Activated CD8-positive, alpha-beta T cell treated with anti-CD3 and anti-CD28 coated beads for 36 hours (primary cell): Measurements from ENCODE around the gene PRXL2B. TPM values are rescaled to one million over a fixed set of nuclear protein-coding genes. Genes with fewer than 3 reads are reported as not detected.
A peak's percentile ranks its signal among the peaks of the same experiment; 100 is the strongest.

ENCODE experiments used
- ATAC-seq: fragments of 200-7000 bp; cut with Tn5 transposase; one replicate; pipeline ENCODE4 v1.10.0; 2021; ENCODE audit warnings: mild to moderate bottlenecking, moderate library complexity
- CTCF ChIA-PET: fragments of 350-600 bp; sonication (Branson Sonifier 250); formaldehyde crosslinking; loops from one replicate; lab custom pipeline; 2021; ENCODE audit warnings: antibody characterized with exemption; lab: Charles Lee
- POLR2A ChIA-PET: fragments of 350-600 bp; sonication (Branson Sonifier 250); formaldehyde crosslinking; loops from one replicate; lab custom pipeline; 2021; ENCODE audit warnings: antibody characterized with exemption; lab: Charles Lee
- DNase-seq: peaks from one replicate; pipeline ENCODE4 v3.0.0-alpha.2; 2020
- H3K27ac Mint-ChIP-seq: one replicate; pipeline ENCODE4 v1.8.0; 2021; ENCODE audit warnings: mild to moderate bottlenecking, mixed read lengths
- H3K27me3 Mint-ChIP-seq: one replicate; pipeline ENCODE4 v1.8.0; 2021; ENCODE audit warnings: mixed read lengths
- H3K36me3 Mint-ChIP-seq: one replicate; pipeline ENCODE4 v1.8.0; 2021; ENCODE audit warnings: low read depth, mixed read lengths
- H3K4me1 Mint-ChIP-seq: one replicate; pipeline ENCODE4 v1.8.0; 2021; ENCODE audit warnings: low read depth, mixed read lengths
- H3K4me3 Mint-ChIP-seq: one replicate; pipeline ENCODE4 v1.8.0; 2021; ENCODE audit warnings: mild to moderate bottlenecking, moderate library complexity, mixed read lengths
- H3K9me3 Mint-ChIP-seq: one replicate; pipeline ENCODE4 v1.8.0; 2021; ENCODE audit warnings: mixed read lengths
- intact Hi-C: fragments of 100-400 bp; cut with micrococcal nuclease; formaldehyde crosslinking; loops from one replicate; pipeline ENCODE4 v1.10.0; 2022
- total RNA-seq, 2 experiments: library from RNA; stranded (reverse); gene quantifications; one replicate each; pipeline ENCODE4 v1.2.3, GENCODE V29; 2021
- TF ChIP-seq, protein P1 (sequence below): fragments of 200-600 bp; IDR thresholded peaks from one replicate; pipeline ENCODE4 v1.8.0; 2022; ENCODE audit warnings: antibody characterized with exemption, mild to moderate bottlenecking

PRXL2B gene
- total RNA-seq, 2 experiments from 2014 or later = 39.1 to 43.6 TPM

DNA sequence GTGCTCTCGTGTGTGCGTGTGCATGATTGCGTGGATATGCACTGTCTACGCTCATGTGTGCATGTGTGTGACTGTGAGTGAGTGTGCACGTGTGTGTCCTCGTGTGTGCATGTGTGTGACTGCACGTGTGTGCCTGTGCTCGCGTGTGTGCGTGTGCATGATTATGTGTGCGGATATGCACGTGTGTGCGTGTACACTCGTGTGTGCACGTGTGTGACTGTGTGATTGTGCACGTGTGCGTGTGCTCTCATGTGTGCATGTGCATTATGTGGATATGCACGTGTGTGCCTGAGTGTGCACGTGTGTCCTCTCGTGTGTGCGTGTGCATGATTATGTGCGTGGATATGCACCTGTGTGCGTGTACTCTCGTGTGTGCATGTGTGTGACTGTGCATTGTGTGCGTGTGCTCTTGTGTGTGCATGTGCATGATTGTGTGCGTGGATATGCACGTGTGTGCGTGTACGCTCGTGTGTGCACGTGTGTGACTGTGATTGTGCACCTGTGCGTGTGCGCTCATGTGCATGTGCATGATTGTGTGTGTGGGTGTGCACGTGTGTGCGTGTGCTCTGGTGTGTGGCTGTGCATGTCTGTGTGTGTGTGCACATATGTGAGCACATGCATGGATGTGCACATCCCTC is 44.0 kb downstream of the PRXL2B start:
- no peaks in the 10 kb centered on the region for H3K36me3 Mint-ChIP-seq
- POLR2A ChIA-PET = no interaction called here

DNA sequence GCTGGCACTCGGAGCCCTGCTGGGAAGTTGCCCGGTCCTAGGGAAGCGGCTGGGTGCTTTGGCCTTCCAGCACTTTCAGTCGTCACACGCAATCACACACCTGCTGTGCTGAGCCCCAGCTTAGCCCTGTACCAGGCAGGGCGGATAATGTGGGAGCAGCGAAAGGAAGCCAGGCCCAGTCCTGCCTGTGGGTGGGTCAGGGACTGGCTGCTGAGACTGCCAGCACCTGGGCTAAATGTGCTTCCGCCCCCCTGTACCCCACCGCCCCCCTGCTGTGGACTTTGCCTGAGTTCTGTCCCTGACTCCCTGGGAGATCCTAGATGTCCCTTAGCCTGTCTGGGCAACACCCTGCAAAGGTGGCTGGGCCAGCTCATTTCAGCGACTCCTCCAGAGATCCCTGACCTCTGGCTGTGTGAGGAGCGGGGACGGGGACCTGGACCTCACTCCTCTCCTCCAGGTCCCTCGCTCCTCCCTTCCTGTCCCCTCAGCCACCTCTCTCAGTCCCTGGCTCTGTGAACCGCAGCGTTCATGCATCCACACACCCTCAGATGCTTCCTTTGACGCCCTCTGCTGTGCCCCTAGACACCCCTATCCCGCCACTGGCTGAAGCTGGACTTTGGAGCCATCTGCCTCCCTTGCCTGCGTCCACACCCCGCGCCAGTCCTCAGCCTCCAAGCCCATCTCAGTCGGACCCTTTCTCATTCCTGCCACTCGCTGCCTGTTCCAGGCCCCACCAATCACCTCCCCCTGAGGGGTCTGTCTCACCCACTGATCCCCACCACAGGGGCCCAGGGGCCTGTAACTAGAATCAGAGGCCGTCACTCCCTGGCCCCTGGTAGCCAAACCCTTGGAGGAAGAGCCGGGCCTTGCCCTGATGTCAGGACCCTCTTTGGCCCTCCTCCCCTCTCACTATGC is 44.8 kb downstream of the PRXL2B start:
- Mint-ChIP-seq H3K27me3 (peaks cover 32% of the 10 kb centered on the region), H3K4me1 (no peaks in the 10 kb centered on the region), H3K9me3 (peaks cover 9% of the 10 kb centered on the region), H3K27ac (no peak overlapping the region), H3K36me3 (no peaks in the 10 kb centered on the region), H3K4me3 (no peak overlapping the region)
- no peak for ATAC-seq
- no peak for DNase-seq
- ChIA-PET CTCF (no interaction called here), POLR2A (no interaction called here)
- TF ChIP-seq, protein P1, sequence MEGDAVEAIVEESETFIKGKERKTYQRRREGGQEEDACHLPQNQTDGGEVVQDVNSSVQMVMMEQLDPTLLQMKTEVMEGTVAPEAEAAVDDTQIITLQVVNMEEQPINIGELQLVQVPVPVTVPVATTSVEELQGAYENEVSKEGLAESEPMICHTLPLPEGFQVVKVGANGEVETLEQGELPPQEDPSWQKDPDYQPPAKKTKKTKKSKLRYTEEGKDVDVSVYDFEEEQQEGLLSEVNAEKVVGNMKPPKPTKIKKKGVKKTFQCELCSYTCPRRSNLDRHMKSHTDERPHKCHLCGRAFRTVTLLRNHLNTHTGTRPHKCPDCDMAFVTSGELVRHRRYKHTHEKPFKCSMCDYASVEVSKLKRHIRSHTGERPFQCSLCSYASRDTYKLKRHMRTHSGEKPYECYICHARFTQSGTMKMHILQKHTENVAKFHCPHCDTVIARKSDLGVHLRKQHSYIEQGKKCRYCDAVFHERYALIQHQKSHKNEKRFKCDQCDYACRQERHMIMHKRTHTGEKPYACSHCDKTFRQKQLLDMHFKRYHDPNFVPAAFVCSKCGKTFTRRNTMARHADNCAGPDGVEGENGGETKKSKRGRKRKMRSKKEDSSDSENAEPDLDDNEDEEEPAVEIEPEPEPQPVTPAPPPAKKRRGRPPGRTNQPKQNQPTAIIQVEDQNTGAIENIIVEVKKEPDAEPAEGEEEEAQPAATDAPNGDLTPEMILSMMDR = no peak
- intact Hi-C loops = no loop called here

More for the DNA sequence above, 44.0 kb downstream of the PRXL2B start:
- Mint-ChIP-seq H3K27ac (no peak overlapping the region), H3K27me3 (peaks cover 37% of the 10 kb centered on the region), H3K9me3 (peaks cover 6% of the 10 kb centered on the region), H3K4me1 (no peaks in the 10 kb centered on the region), H3K4me3 (no peak overlapping the region)
- TF ChIP-seq, protein P1 = no peak
- ATAC-seq (no peak), DNase-seq (no peak)
- CTCF ChIA-PET = no interaction called here
- intact Hi-C loops = no loop called here

DNA sequence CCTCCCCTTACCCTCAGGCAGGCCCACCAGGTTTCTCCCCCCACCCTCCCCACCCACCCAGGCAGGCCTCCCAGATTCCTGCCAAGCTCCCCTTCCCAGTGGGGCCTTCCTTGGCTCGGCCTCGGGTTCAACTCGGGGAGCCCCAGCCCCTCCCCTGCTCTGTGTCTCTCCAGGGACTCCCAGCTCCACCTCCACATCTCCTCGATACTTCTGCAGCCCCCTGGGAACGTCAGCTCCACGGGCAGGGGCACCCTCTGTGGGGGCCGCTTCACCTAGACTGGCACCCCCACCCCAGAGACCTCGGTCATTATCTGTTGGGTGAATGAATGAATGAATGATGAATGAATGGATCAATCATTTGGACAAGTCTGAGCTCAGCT is 45.5 kb downstream of the PRXL2B start:
- peaks cover 13% of the 10 kb centered on the region for H3K9me3 Mint-ChIP-seq

DNA sequence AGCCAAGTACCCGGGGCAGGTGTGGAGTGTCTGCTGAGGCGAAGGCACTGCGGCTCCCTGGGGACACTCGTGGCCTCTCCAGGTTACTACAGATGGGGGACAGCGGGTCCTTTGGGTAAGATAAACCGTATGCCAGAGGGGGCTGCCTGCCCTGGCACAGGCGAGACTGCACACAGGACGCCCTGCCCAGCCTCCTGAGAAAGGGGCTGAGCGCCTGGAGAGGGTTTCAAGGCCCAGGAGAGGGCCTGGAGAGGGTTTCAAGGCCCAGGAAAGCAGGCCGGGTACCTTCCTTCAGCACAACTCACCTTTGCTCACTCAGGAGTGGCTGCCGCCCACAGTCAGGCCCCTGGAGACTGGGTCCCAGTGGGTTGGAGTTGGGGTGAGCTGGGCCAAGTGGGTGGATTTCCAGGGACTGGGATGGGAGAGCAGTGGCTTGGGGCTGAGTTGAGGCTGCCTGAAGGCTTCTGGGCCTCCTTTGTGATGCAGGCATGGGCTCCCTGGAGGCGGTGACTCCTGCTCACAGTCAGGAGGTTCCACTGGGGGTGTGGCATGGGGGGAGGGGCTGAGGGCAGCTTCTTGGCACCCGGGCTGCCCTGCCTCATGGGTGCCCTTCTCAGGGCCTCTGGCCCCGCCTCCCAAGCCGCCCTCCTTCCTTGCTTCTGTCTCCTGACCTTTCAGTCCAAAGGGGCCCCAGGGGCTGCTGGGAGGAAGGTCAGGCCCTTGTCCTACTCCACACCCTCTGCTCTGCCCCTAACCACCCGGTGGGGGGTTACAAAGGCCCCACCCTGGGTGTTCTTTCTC is 46.2 kb downstream of the PRXL2B start, which contains the start of gene MMEL1:
TSS of gene MMEL1 (minus strand) at position 456 of the 801 bp plus-strand sequence. CDS start 3,532 bp downstream, outside the sequence.
- POLR2A ChIA-PET = no interaction called here
- H3K27me3 Mint-ChIP-seq = peaks cover 26% of the 10 kb centered on the region
- DNase-seq (peak; percentile 53), ATAC-seq (peak; percentile 25)
- CTCF ChIA-PET = no interaction called here
- H3K36me3 Mint-ChIP-seq = no peaks in the 10 kb centered on the region
- intact Hi-C loops = no loop called here
- TF ChIP-seq, protein P1 = no peak
- no peak within 1 kb of the TSS for H3K4me3 Mint-ChIP-seq
- H3K9me3 Mint-ChIP-seq = peaks cover 13% of the 10 kb centered on the region
- no peaks in the 10 kb centered on the region for H3K4me1 Mint-ChIP-seq
- no peak within 1 kb of the TSS for H3K27ac Mint-ChIP-seq

More for the DNA sequence above, 45.5 kb downstream of the PRXL2B start:
- H3K36me3 Mint-ChIP-seq = no peaks in the 10 kb centered on the region
- no peaks in the 10 kb centered on the region for H3K4me1 Mint-ChIP-seq
- H3K4me3 Mint-ChIP-seq = no peak overlapping the region
- ATAC-seq (no peak), DNase-seq (no peak)
- intact Hi-C loops = no loop called here
- TF ChIP-seq, protein P1 = no peak
- POLR2A ChIA-PET = no interaction called here
- CTCF ChIA-PET = no interaction called here
- peaks cover 31% of the 10 kb centered on the region for H3K27me3 Mint-ChIP-seq
- no peak overlapping the region for H3K27ac Mint-ChIP-seq
